PFSK-1 (cell line): ENCODE results near the gene PCSK2.

ENCODE experiments used
- FOXP2 ChIP-seq: optimal IDR thresholded peaks from 2 replicates; pipeline ENCODE3; 2011; ENCODE audit warnings: borderline replicate concordance, control low read depth, inconsistent platforms; ENCODE audit not compliant: insufficient read depth; ENCODE audit errors: extremely low read length, extremely low read depth
- POLR2AphosphoS5 ChIP-seq: IDR thresholded peaks from 2 replicates; pipeline ENCODE4 v1.6.1; 2012; ENCODE audit warnings: low read depth, mild to moderate bottlenecking, control low read depth, low read length, moderate library complexity
- REST ChIP-seq, 2 experiments: IDR thresholded peaks; 2 replicates each; pipeline versions ENCODE4 v1.6.1 to v1.8.0; 2011 to 2012; ENCODE audit warnings: low read depth in 2 of 2, low read length in 2 of 2, control low read depth in 1 of 2, inconsistent platforms in 1 of 2, mild to moderate bottlenecking in 1 of 2, moderate library complexity in 1 of 2; ENCODE audit not compliant: insufficient read depth in 1 of 2
- SIN3A ChIP-seq: IDR thresholded peaks from 2 replicates; pipeline ENCODE4 v1.6.1; 2012; ENCODE audit warnings: mild to moderate bottlenecking, low read length, moderate library complexity, borderline replicate concordance; ENCODE audit not compliant: insufficient read depth
- TAF1 ChIP-seq: IDR thresholded peaks from 2 replicates; pipeline ENCODE4 v1.6.1; 2012; ENCODE audit warnings: low read length, control low read depth, borderline replicate concordance; ENCODE audit not compliant: insufficient read depth

Gene PCSK2

GRCh38 chr20:17197041-17197440 is 29.8 kb upstream of the PCSK2 start:
- TF ChIP-seq SIN3A = no peak
- TF ChIP-seq FOXP2 = no peak
- TF ChIP-seq REST (IDR thresholded peaks at IDR 0.05; ENCODE audit: insufficient read depth in 1 of 2, low read depth in 2 of 2, low read length in 2 of 2) = no peak
- no peak for TF ChIP-seq TAF1
- no peak for TF ChIP-seq POLR2AphosphoS5

- no peak for TF ChIP-seq REST (IDR thresholded peaks at IDR 0.05; ENCODE audit: insufficient read depth in 1 of 2, low read depth in 2 of 2, low read length in 2 of 2)
- TF ChIP-seq SIN3A = no peak
- TF ChIP-seq TAF1 = no peak
- TF ChIP-seq POLR2AphosphoS5 = no peak
- no peak for TF ChIP-seq FOXP2
Measured at GRCh38 chr20:17202030-17202429, 24.8 kb upstream of the PCSK2 start.

- TF ChIP-seq TAF1 (no peak), POLR2AphosphoS5 (no peak), REST (IDR thresholded peaks at IDR 0.05; ENCODE audit: insufficient read depth in 1 of 2, low read depth in 2 of 2, low read length in 2 of 2) (no peak), SIN3A (no peak), FOXP2 (no peak)
Measured at GRCh38 chr20:17202673-17203072, 24.2 kb upstream of the PCSK2 start.

GRCh38 chr20:17205084-17205813 is 21.6 kb upstream of the PCSK2 start:
- TF ChIP-seq POLR2AphosphoS5 (no peak), REST (IDR thresholded peaks at IDR 0.05; ENCODE audit: insufficient read depth in 1 of 2, low read depth in 2 of 2, low read length in 2 of 2) (no peak), FOXP2 (no peak), SIN3A (no peak), TAF1 (no peak)
